ENCODE measurements around the gene ZFP90.

ZFP90 gene

DNA sequence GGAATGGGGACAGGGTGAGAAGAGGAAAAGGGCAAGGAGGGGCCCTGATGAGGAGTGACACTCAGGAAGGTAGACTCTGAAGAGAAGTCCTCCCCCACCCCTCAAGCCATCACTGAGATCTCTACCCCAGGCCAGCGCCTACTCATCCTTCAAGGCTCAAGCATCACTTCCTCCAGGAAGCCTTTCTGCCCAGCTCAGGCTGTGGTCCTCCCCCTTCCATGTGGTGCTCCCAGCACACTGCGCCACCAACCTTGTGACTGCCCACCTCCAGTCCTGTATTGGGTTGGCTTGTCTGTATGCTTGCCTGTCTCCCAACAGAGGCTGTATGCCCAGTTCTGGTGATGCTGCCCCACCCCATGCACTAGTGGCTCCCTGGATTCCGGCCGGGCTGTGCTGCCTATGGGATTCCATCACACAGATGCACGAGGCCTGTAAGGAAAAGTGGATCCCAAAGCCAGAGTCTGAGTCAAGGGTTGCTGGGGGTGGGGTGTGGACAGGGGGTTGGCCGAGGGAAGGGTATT, 19.8 kb upstream of the ZFP90 start:
- Histone ChIP-seq H4K20me1 (ENCODE audit: insufficient read depth) (no peaks in the 10 kb centered on the region), H3K27ac (no peak overlapping the region), H3K27me3 (ENCODE audit: insufficient read depth, low read depth) (no peaks in the 10 kb centered on the region), H3K9ac (no peak overlapping the region), H3K4me3 (IDR thresholded peaks at IDR 0.05; ENCODE audit: insufficient read depth, low read depth, low read length) (no peak overlapping the region), H2AFZ (ENCODE audit: low read depth) (no peak overlapping the region), H3K79me2 (ENCODE audit: insufficient read depth, low read depth) (no peaks in the 10 kb centered on the region), H3K4me2 (no peak overlapping the region), H3K4me1 (ENCODE audit: low read depth, poor library complexity, severe bottlenecking) (peaks cover 14% of the 10 kb centered on the region), H3K36me3 (ENCODE audit: insufficient read depth) (no peaks in the 10 kb centered on the region)
- TF ChIP-seq, protein P1, sequence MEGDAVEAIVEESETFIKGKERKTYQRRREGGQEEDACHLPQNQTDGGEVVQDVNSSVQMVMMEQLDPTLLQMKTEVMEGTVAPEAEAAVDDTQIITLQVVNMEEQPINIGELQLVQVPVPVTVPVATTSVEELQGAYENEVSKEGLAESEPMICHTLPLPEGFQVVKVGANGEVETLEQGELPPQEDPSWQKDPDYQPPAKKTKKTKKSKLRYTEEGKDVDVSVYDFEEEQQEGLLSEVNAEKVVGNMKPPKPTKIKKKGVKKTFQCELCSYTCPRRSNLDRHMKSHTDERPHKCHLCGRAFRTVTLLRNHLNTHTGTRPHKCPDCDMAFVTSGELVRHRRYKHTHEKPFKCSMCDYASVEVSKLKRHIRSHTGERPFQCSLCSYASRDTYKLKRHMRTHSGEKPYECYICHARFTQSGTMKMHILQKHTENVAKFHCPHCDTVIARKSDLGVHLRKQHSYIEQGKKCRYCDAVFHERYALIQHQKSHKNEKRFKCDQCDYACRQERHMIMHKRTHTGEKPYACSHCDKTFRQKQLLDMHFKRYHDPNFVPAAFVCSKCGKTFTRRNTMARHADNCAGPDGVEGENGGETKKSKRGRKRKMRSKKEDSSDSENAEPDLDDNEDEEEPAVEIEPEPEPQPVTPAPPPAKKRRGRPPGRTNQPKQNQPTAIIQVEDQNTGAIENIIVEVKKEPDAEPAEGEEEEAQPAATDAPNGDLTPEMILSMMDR (conservative IDR thresholded peaks at IDR 0.05; ENCODE audit: low read depth, low read length) = no peak

GRCh38 chr16:68520649-68521086, 18.4 kb upstream of the ZFP90 start:
- Histone ChIP-seq H3K27ac (peak overlapping the region; percentile 4; the same call in 1 of the 2 replicates), H3K4me1 (ENCODE audit: low read depth, poor library complexity, severe bottlenecking) (peaks cover 14% of the 10 kb centered on the region), H2AFZ (ENCODE audit: low read depth) (peak overlapping the region; percentile 66), H3K9ac (no peak overlapping the region), H4K20me1 (ENCODE audit: insufficient read depth) (no peaks in the 10 kb centered on the region), H3K27me3 (ENCODE audit: insufficient read depth, low read depth) (no peaks in the 10 kb centered on the region), H3K79me2 (ENCODE audit: insufficient read depth, low read depth) (no peaks in the 10 kb centered on the region), H3K4me3 (IDR thresholded peaks at IDR 0.05; ENCODE audit: insufficient read depth, low read depth, low read length) (no peak overlapping the region), H3K36me3 (ENCODE audit: insufficient read depth) (no peaks in the 10 kb centered on the region), H3K4me2 (peak overlapping the region; percentile 49)
- TF ChIP-seq, protein P1 (conservative IDR thresholded peaks at IDR 0.05; ENCODE audit: low read depth, low read length) = peak; percentile 95

DNA sequence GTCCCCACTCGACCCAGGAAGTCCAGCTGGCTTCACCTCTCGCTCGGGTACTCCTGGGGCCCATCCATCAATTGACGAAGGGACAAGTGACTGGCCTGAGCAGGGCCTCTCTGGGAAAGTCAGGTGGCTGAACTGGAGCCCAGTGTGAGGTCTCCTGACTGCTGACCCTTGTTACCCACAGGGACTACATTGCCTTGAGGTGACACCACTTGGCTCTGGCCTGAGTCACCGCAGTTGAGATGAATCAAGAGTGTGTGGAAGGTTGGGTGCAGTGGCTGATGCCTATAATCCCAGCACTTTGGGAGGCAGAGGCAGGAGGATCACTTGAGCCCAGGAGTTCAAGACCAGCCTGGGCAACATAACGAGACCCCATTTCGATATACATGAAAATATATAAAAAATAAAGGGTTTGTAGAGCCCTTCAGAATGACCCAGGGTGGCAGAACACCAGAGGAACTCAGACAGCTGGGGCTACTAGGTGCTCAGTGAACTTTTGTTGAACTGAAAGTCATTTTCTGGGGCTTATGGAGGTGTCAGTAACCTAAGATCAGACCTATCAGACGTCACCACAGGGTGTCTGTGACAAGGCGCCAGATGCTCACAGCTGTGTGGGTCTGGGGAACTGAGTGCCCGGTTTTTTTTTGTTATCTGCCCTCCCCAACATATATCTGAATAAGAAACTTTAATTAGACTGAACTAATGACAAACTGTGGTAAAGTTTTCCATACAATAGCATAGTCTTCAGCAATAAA, 14.8 kb upstream of the ZFP90 start:
- Histone ChIP-seq H2AFZ (ENCODE audit: low read depth) (no peak overlapping the region), H3K27ac (no peak overlapping the region), H3K79me2 (ENCODE audit: insufficient read depth, low read depth) (no peaks in the 10 kb centered on the region), H3K36me3 (ENCODE audit: insufficient read depth) (no peaks in the 10 kb centered on the region), H3K4me3 (IDR thresholded peaks at IDR 0.05; ENCODE audit: insufficient read depth, low read depth, low read length) (no peak overlapping the region), H3K27me3 (ENCODE audit: insufficient read depth, low read depth) (no peaks in the 10 kb centered on the region), H3K4me1 (ENCODE audit: low read depth, poor library complexity, severe bottlenecking) (peaks cover 19% of the 10 kb centered on the region), H3K9ac (no peak overlapping the region), H4K20me1 (ENCODE audit: insufficient read depth) (no peaks in the 10 kb centered on the region), H3K4me2 (no peak overlapping the region)
- TF ChIP-seq, protein P1 (conservative IDR thresholded peaks at IDR 0.05; ENCODE audit: low read depth, low read length) = no peak

GRCh38 chr16:68526143-68526781, 12.8 kb upstream of the ZFP90 start:
- Histone ChIP-seq H3K36me3 (ENCODE audit: insufficient read depth) (no peaks in the 10 kb centered on the region), H3K79me2 (ENCODE audit: insufficient read depth, low read depth) (no peaks in the 10 kb centered on the region), H3K4me1 (ENCODE audit: low read depth, poor library complexity, severe bottlenecking) (peaks cover 17% of the 10 kb centered on the region), H3K9ac (no peak overlapping the region), H2AFZ (ENCODE audit: low read depth) (no peak overlapping the region), H3K4me3 (IDR thresholded peaks at IDR 0.05; ENCODE audit: insufficient read depth, low read depth, low read length) (no peak overlapping the region), H3K27me3 (ENCODE audit: insufficient read depth, low read depth) (no peaks in the 10 kb centered on the region), H3K27ac (no peak overlapping the region), H4K20me1 (ENCODE audit: insufficient read depth) (no peaks in the 10 kb centered on the region), H3K4me2 (no peak overlapping the region)
- TF ChIP-seq, protein P1 (conservative IDR thresholded peaks at IDR 0.05; ENCODE audit: low read depth, low read length) = no peak

Data from KMS-11 (cell line).